GM19395 (cell line): ENCODE results near the gene TAPBP.
A peak's percentile ranks its signal among the peaks of the same experiment; 100 is the strongest.
"Not testable (repeated sequence)": the region's sequence is repeated elsewhere in the genome, so short reads cannot be mapped to it uniquely, and the experiment has no call there.

Experiments used
- ATAC-seq: cut with Tn5 transposase; IDR thresholded peaks from one replicate; pipeline ENCODE4 v1.9.1; 2021; ENCODE audit warnings: mild to moderate bottlenecking, moderate library complexity; ENCODE audit not compliant: unreplicated experiment

Gene TAPBP

GRCh38 chr6:33297956-33298772 is 15.7 kb downstream of the TAPBP start:
- ATAC-seq, result no peak

GRCh38 chr6:33297406-33297955 is 16.4 kb downstream of the TAPBP start:
- no peak for ATAC-seq

- no peak for ATAC-seq
These were observed 17.0 kb downstream of the TAPBP start for GRCh38 chr6:33296797-33297405.

GRCh38 chr6:33295621-33296369 is 18.1 kb downstream of the TAPBP start:
- no peak for ATAC-seq

GRCh38 chr6:33294086-33294823 is 19.6 kb downstream of the TAPBP start:
- ATAC-seq, result no peak

- ATAC-seq, result no peak
These were observed 20.7 kb downstream of the TAPBP start for GRCh38 chr6:33292996-33293682.

GRCh38 chr6:33290459-33290858 is 23.4 kb downstream of the TAPBP start:
- no peak for ATAC-seq

GRCh38 chr6:33289784-33290315 is 24.0 kb downstream of the TAPBP start:
- peak; percentile 26 for ATAC-seq

- ATAC-seq, result peak; percentile 88
These were observed 24.7 kb downstream of the TAPBP start, which contains the start of the genes PFDN6 and WDR46 for GRCh38 chr6:33288921-33289783. Gene PFDN6 (plus strand): TSS chr6:33289601. CDS start chr6:33289857, 256 bp downstream. Gene WDR46 (minus strand): TSS chr6:33289239. CDS start chr6:33289170, 69 bp downstream.

- no peak for ATAC-seq
These were observed 25.5 kb downstream of the TAPBP start for GRCh38 chr6:33288141-33288920.

GRCh38 chr6:33286946-33287914 is 26.6 kb downstream of the TAPBP start:
- no peak for ATAC-seq

GRCh38 chr6:33285214-33285613 is 28.7 kb downstream of the TAPBP start:
- not testable (repeated sequence) for ATAC-seq

GRCh38 chr6:33280539-33280938 is 33.3 kb downstream of the TAPBP start:
- ATAC-seq, result no peak

GRCh38 chr6:33279971-33280511 is 33.8 kb downstream of the TAPBP start:
- ATAC-seq, result no peak

GRCh38 chr6:33279257-33279695 is 34.6 kb downstream of the TAPBP start:
- no peak for ATAC-seq

- no peak for ATAC-seq
These were observed 35.1 kb downstream of the TAPBP start for GRCh38 chr6:33278810-33279209.

GRCh38 chr6:33278392-33278741 is 35.5 kb downstream of the TAPBP start:
- ATAC-seq, result no peak
